ENCODE measurements around the gene OSBPL8.

OSBPL8 gene

GRCh38 chr12:76318773-76319594 lies 240.6 kb downstream of the OSBPL8 start:
- Histone ChIP-seq H3K9me3 (ENCODE audit: control insufficient read depth in 2 of 2, low read length in 2 of 2) (no peaks in the 10 kb centered on the region), H3K4me3 (ENCODE audit: low read length in 2 of 2) (no peak overlapping the region), H3K9ac (ENCODE audit: low read depth in 1 of 2, low read length in 2 of 2) (no peak overlapping the region), H3K4me1 (ENCODE audit: control insufficient read depth in 2 of 2, insufficient read depth in 2 of 2, low read length in 2 of 2) (peaks cover 0 to 2% of the 10 kb centered on the region in 2 donors), H3K36me3 (ENCODE audit: control insufficient read depth in 2 of 2, insufficient read depth in 2 of 2, low read length in 2 of 2) (no peaks in the 10 kb centered on the region), H3K27me3 (ENCODE audit: control insufficient read depth in 2 of 2, insufficient read depth in 2 of 2, low read length in 2 of 2) (peaks cover 0 to 2% of the 10 kb centered on the region in 2 donors), H3K27ac (ENCODE audit: low read depth in 2 of 2, low read length in 2 of 2) (no peak overlapping the region)

- no peaks in the 10 kb centered on the region for H3K36me3 ChIP-seq (ENCODE audit: control insufficient read depth in 2 of 2, insufficient read depth in 2 of 2, low read length in 2 of 2)
- H3K27me3 ChIP-seq (ENCODE audit: control insufficient read depth in 2 of 2, insufficient read depth in 2 of 2, low read length in 2 of 2): peaks cover 3 to 5% of the 10 kb centered on the region in 2 donors
- H3K9ac ChIP-seq (ENCODE audit: low read depth in 1 of 2, low read length in 2 of 2): no peak overlapping the region
- peaks cover 0 to 2% of the 10 kb centered on the region in 2 donors for H3K4me1 ChIP-seq (ENCODE audit: control insufficient read depth in 2 of 2, insufficient read depth in 2 of 2, low read length in 2 of 2)
- no peaks in the 10 kb centered on the region for H3K9me3 ChIP-seq (ENCODE audit: control insufficient read depth in 2 of 2, low read length in 2 of 2)
- no peak overlapping the region for H3K27ac ChIP-seq (ENCODE audit: low read depth in 2 of 2, low read length in 2 of 2)
- no peak overlapping the region for H3K4me3 ChIP-seq (ENCODE audit: low read length in 2 of 2)
Observed at GRCh38 chr12:76317976-76318375, 241.6 kb downstream of the OSBPL8 start.

GRCh38 chr12:76316468-76316867 lies 243.1 kb downstream of the OSBPL8 start:
- peaks cover 3 to 5% of the 10 kb centered on the region in 2 donors for H3K27me3 ChIP-seq (ENCODE audit: control insufficient read depth in 2 of 2, insufficient read depth in 2 of 2, low read length in 2 of 2)
- H3K9me3 ChIP-seq (ENCODE audit: control insufficient read depth in 2 of 2, low read length in 2 of 2): no peaks in the 10 kb centered on the region
- peaks cover 0 to 2% of the 10 kb centered on the region in 2 donors for H3K4me1 ChIP-seq (ENCODE audit: control insufficient read depth in 2 of 2, insufficient read depth in 2 of 2, low read length in 2 of 2)
- no peaks in the 10 kb centered on the region for H3K36me3 ChIP-seq (ENCODE audit: control insufficient read depth in 2 of 2, insufficient read depth in 2 of 2, low read length in 2 of 2)
- H3K9ac ChIP-seq (ENCODE audit: low read depth in 1 of 2, low read length in 2 of 2): no peak overlapping the region
- no peak overlapping the region for H3K27ac ChIP-seq (ENCODE audit: low read depth in 2 of 2, low read length in 2 of 2)
- H3K4me3 ChIP-seq (ENCODE audit: low read length in 2 of 2): no peak overlapping the region

GRCh38 chr12:76313299-76313698 lies 246.3 kb downstream of the OSBPL8 start:
- Histone ChIP-seq H3K27me3 (ENCODE audit: control insufficient read depth in 2 of 2, insufficient read depth in 2 of 2, low read length in 2 of 2) (peaks cover 3 to 5% of the 10 kb centered on the region in 2 donors), H3K4me3 (ENCODE audit: low read length in 2 of 2) (no peak overlapping the region), H3K9ac (ENCODE audit: low read depth in 1 of 2, low read length in 2 of 2) (no peak overlapping the region), H3K27ac (ENCODE audit: low read depth in 2 of 2, low read length in 2 of 2) (no peak overlapping the region), H3K36me3 (ENCODE audit: control insufficient read depth in 2 of 2, insufficient read depth in 2 of 2, low read length in 2 of 2) (no peaks in the 10 kb centered on the region), H3K9me3 (ENCODE audit: control insufficient read depth in 2 of 2, low read length in 2 of 2) (no peaks in the 10 kb centered on the region), H3K4me1 (ENCODE audit: control insufficient read depth in 2 of 2, insufficient read depth in 2 of 2, low read length in 2 of 2) (peaks cover 0 to under 1% of the 10 kb centered on the region in 2 donors)

- Histone ChIP-seq H3K4me1 (ENCODE audit: control insufficient read depth in 2 of 2, insufficient read depth in 2 of 2, low read length in 2 of 2) (no peaks in the 10 kb centered on the region), H3K4me3 (ENCODE audit: low read length in 2 of 2) (no peak overlapping the region), H3K9me3 (ENCODE audit: control insufficient read depth in 2 of 2, low read length in 2 of 2) (no peaks in the 10 kb centered on the region), H3K27me3 (ENCODE audit: control insufficient read depth in 2 of 2, insufficient read depth in 2 of 2, low read length in 2 of 2) (peaks cover 3 to 5% of the 10 kb centered on the region in 2 donors), H3K9ac (ENCODE audit: low read depth in 1 of 2, low read length in 2 of 2) (no peak overlapping the region), H3K36me3 (ENCODE audit: control insufficient read depth in 2 of 2, insufficient read depth in 2 of 2, low read length in 2 of 2) (no peaks in the 10 kb centered on the region), H3K27ac (ENCODE audit: low read depth in 2 of 2, low read length in 2 of 2) (no peak overlapping the region)
Observed at GRCh38 chr12:76312315-76312714, 247.3 kb downstream of the OSBPL8 start.

GRCh38 chr12:76311796-76312195 lies 247.8 kb downstream of the OSBPL8 start:
- H3K27me3 ChIP-seq (ENCODE audit: control insufficient read depth in 2 of 2, insufficient read depth in 2 of 2, low read length in 2 of 2): peaks cover 3 to 5% of the 10 kb centered on the region in 2 donors
- no peak overlapping the region for H3K4me3 ChIP-seq (ENCODE audit: low read length in 2 of 2)
- H3K4me1 ChIP-seq (ENCODE audit: control insufficient read depth in 2 of 2, insufficient read depth in 2 of 2, low read length in 2 of 2): no peaks in the 10 kb centered on the region
- H3K27ac ChIP-seq (ENCODE audit: low read depth in 2 of 2, low read length in 2 of 2): no peak overlapping the region
- no peaks in the 10 kb centered on the region for H3K36me3 ChIP-seq (ENCODE audit: control insufficient read depth in 2 of 2, insufficient read depth in 2 of 2, low read length in 2 of 2)
- no peak overlapping the region for H3K9ac ChIP-seq (ENCODE audit: low read depth in 1 of 2, low read length in 2 of 2)
- H3K9me3 ChIP-seq (ENCODE audit: control insufficient read depth in 2 of 2, low read length in 2 of 2): no peaks in the 10 kb centered on the region

GRCh38 chr12:76310110-76310509 lies 249.5 kb downstream of the OSBPL8 start:
- H3K27me3 ChIP-seq (ENCODE audit: control insufficient read depth in 2 of 2, insufficient read depth in 2 of 2, low read length in 2 of 2): peaks cover 3 to 5% of the 10 kb centered on the region in 2 donors
- no peak overlapping the region for H3K4me3 ChIP-seq (ENCODE audit: low read length in 2 of 2)
- no peak overlapping the region for H3K9ac ChIP-seq (ENCODE audit: low read depth in 1 of 2, low read length in 2 of 2)
- H3K4me1 ChIP-seq (ENCODE audit: control insufficient read depth in 2 of 2, insufficient read depth in 2 of 2, low read length in 2 of 2): no peaks in the 10 kb centered on the region
- H3K9me3 ChIP-seq (ENCODE audit: control insufficient read depth in 2 of 2, low read length in 2 of 2): no peaks in the 10 kb centered on the region
- H3K27ac ChIP-seq (ENCODE audit: low read depth in 2 of 2, low read length in 2 of 2): no peak overlapping the region
- no peaks in the 10 kb centered on the region for H3K36me3 ChIP-seq (ENCODE audit: control insufficient read depth in 2 of 2, insufficient read depth in 2 of 2, low read length in 2 of 2)

- peaks cover 3 to 5% of the 10 kb centered on the region in 2 donors for H3K27me3 ChIP-seq (ENCODE audit: control insufficient read depth in 2 of 2, insufficient read depth in 2 of 2, low read length in 2 of 2)
- H3K9me3 ChIP-seq (ENCODE audit: control insufficient read depth in 2 of 2, low read length in 2 of 2): no peaks in the 10 kb centered on the region
- H3K36me3 ChIP-seq (ENCODE audit: control insufficient read depth in 2 of 2, insufficient read depth in 2 of 2, low read length in 2 of 2): no peaks in the 10 kb centered on the region
- H3K4me3 ChIP-seq (ENCODE audit: low read length in 2 of 2): no peak overlapping the region
- no peaks in the 10 kb centered on the region for H3K4me1 ChIP-seq (ENCODE audit: control insufficient read depth in 2 of 2, insufficient read depth in 2 of 2, low read length in 2 of 2)
- H3K27ac ChIP-seq (ENCODE audit: low read depth in 2 of 2, low read length in 2 of 2): no peak overlapping the region
- H3K9ac ChIP-seq (ENCODE audit: low read depth in 1 of 2, low read length in 2 of 2): no peak overlapping the region
Observed at GRCh38 chr12:76308866-76309265, 250.7 kb downstream of the OSBPL8 start.

- Histone ChIP-seq H3K4me3 (ENCODE audit: low read length in 2 of 2) (no peak overlapping the region), H3K36me3 (ENCODE audit: control insufficient read depth in 2 of 2, insufficient read depth in 2 of 2, low read length in 2 of 2) (no peaks in the 10 kb centered on the region), H3K4me1 (ENCODE audit: control insufficient read depth in 2 of 2, insufficient read depth in 2 of 2, low read length in 2 of 2) (no peaks in the 10 kb centered on the region), H3K27ac (ENCODE audit: low read depth in 2 of 2, low read length in 2 of 2) (no peak overlapping the region), H3K9ac (ENCODE audit: low read depth in 1 of 2, low read length in 2 of 2) (no peak overlapping the region), H3K9me3 (ENCODE audit: control insufficient read depth in 2 of 2, low read length in 2 of 2) (no peaks in the 10 kb centered on the region), H3K27me3 (ENCODE audit: control insufficient read depth in 2 of 2, insufficient read depth in 2 of 2, low read length in 2 of 2) (peaks cover 0 to 2% of the 10 kb centered on the region in 2 donors)
Observed at GRCh38 chr12:76307083-76307482, 252.5 kb downstream of the OSBPL8 start.

GRCh38 chr12:76303989-76304460 lies 255.5 kb downstream of the OSBPL8 start:
- Histone ChIP-seq H3K9ac (ENCODE audit: low read depth in 1 of 2, low read length in 2 of 2) (no peak overlapping the region), H3K27ac (ENCODE audit: low read depth in 2 of 2, low read length in 2 of 2) (no peak overlapping the region), H3K9me3 (ENCODE audit: control insufficient read depth in 2 of 2, low read length in 2 of 2) (no peaks in the 10 kb centered on the region), H3K36me3 (ENCODE audit: control insufficient read depth in 2 of 2, insufficient read depth in 2 of 2, low read length in 2 of 2) (no peaks in the 10 kb centered on the region), H3K27me3 (ENCODE audit: control insufficient read depth in 2 of 2, insufficient read depth in 2 of 2, low read length in 2 of 2) (peaks cover 0 to 2% of the 10 kb centered on the region in 2 donors), H3K4me3 (ENCODE audit: low read length in 2 of 2) (no peak overlapping the region), H3K4me1 (ENCODE audit: control insufficient read depth in 2 of 2, insufficient read depth in 2 of 2, low read length in 2 of 2) (no peaks in the 10 kb centered on the region)
